ENCODE data around the gene PIP4K2C.
"Not testable (repeated sequence)": the region's sequence is repeated elsewhere in the genome, so short reads cannot be mapped to it uniquely, and the experiment has no call there.

PIP4K2C gene

GRCh38 chr12:57631566-57632072 is 40.6 kb downstream of the PIP4K2C start:
- H3K36me3 ChIP-seq (ENCODE audit: control insufficient read depth, insufficient read depth, low read length) = no peaks in the 10 kb centered on the region
- no peak overlapping the region for H3K9ac ChIP-seq (ENCODE audit: low read depth, low read length)
- H3K9me3 ChIP-seq (ENCODE audit: control insufficient read depth, insufficient read depth, low read length) = no peaks in the 10 kb centered on the region
- H3K27me3 ChIP-seq (ENCODE audit: control insufficient read depth, insufficient read depth, low read length) = peaks cover 85% of the 10 kb centered on the region
- no peak overlapping the region for H3K27ac ChIP-seq (ENCODE audit: low read depth, low read length)
- peaks cover 19% of the 10 kb centered on the region for H3K4me1 ChIP-seq (ENCODE audit: control insufficient read depth, insufficient read depth, low read length)
- peak overlapping the region; percentile 62 for H3K4me3 ChIP-seq (ENCODE audit: low read depth, low read length)

GRCh38 chr12:57632073-57632957 is 41.3 kb downstream of the PIP4K2C start:
- Histone ChIP-seq H3K4me3 (ENCODE audit: low read depth, low read length) (peak overlapping the region; percentile 62), H3K27ac (ENCODE audit: low read depth, low read length) (no peak overlapping the region), H3K4me1 (ENCODE audit: control insufficient read depth, insufficient read depth, low read length) (peaks cover 15% of the 10 kb centered on the region), H3K36me3 (ENCODE audit: control insufficient read depth, insufficient read depth, low read length) (no peaks in the 10 kb centered on the region), H3K9ac (ENCODE audit: low read depth, low read length) (no peak overlapping the region), H3K9me3 (ENCODE audit: control insufficient read depth, insufficient read depth, low read length) (no peaks in the 10 kb centered on the region), H3K27me3 (ENCODE audit: control insufficient read depth, insufficient read depth, low read length) (peaks cover 78% of the 10 kb centered on the region)

- Histone ChIP-seq H3K27ac (ENCODE audit: low read depth, low read length) (no peak within 1 kb of the TSS), H3K4me1 (ENCODE audit: control insufficient read depth, insufficient read depth, low read length) (peaks cover 8% of the 10 kb centered on the region), H3K36me3 (ENCODE audit: control insufficient read depth, insufficient read depth, low read length) (no peaks in the 10 kb centered on the region), H3K27me3 (ENCODE audit: control insufficient read depth, insufficient read depth, low read length) (peaks cover 70% of the 10 kb centered on the region), H3K9me3 (ENCODE audit: control insufficient read depth, insufficient read depth, low read length) (no peaks in the 10 kb centered on the region), H3K9ac (ENCODE audit: low read depth, low read length) (no peak within 1 kb of the TSS), H3K4me3 (ENCODE audit: low read depth, low read length) (peak within 1 kb of the TSS; percentile 62)
Measured at GRCh38 chr12:57632958-57633840, 42.2 kb downstream of the PIP4K2C start, which contains the start of gene B4GALNT1. Gene B4GALNT1 (minus strand): TSS chr12:57633201. CDS start chr12:57632132, 1,069 bp downstream.

- peaks cover 34% of the 10 kb centered on the region for H3K27me3 ChIP-seq (ENCODE audit: control insufficient read depth, insufficient read depth, low read length)
- H3K4me3 ChIP-seq (ENCODE audit: low read depth, low read length); H3K36me3 ChIP-seq (ENCODE audit: control insufficient read depth, insufficient read depth, low read length); H3K27ac ChIP-seq (ENCODE audit: low read depth, low read length); H3K9ac ChIP-seq (ENCODE audit: low read depth, low read length); H3K9me3 ChIP-seq (ENCODE audit: control insufficient read depth, insufficient read depth, low read length); H3K4me1 ChIP-seq (ENCODE audit: control insufficient read depth, insufficient read depth, low read length): not testable (repeated sequence)
Measured at GRCh38 chr12:57636731-57637130, 45.7 kb downstream of the PIP4K2C start.

GRCh38 chr12:57637364-57637763 is 46.4 kb downstream of the PIP4K2C start:
- Histone ChIP-seq H3K9me3 (ENCODE audit: control insufficient read depth, insufficient read depth, low read length) (peaks cover 3% of the 10 kb centered on the region; the same call in 1 of the 2 replicates), H3K4me1 (ENCODE audit: control insufficient read depth, insufficient read depth, low read length) (peaks cover 6% of the 10 kb centered on the region), H3K36me3 (ENCODE audit: control insufficient read depth, insufficient read depth, low read length) (no peaks in the 10 kb centered on the region), H3K27ac (ENCODE audit: low read depth, low read length) (no peak overlapping the region), H3K9ac (ENCODE audit: low read depth, low read length) (no peak overlapping the region), H3K27me3 (ENCODE audit: control insufficient read depth, insufficient read depth, low read length) (peaks cover 28% of the 10 kb centered on the region), H3K4me3 (ENCODE audit: low read depth, low read length) (no peak overlapping the region)

GRCh38 chr12:57638096-57638495 is 47.1 kb downstream of the PIP4K2C start:
- H3K4me3 ChIP-seq (ENCODE audit: low read depth, low read length) = no peak overlapping the region
- H3K9ac ChIP-seq (ENCODE audit: low read depth, low read length) = no peak overlapping the region
- H3K27me3 ChIP-seq (ENCODE audit: control insufficient read depth, insufficient read depth, low read length) = peaks cover 21% of the 10 kb centered on the region
- H3K9me3 ChIP-seq (ENCODE audit: control insufficient read depth, insufficient read depth, low read length) = peaks cover 4% of the 10 kb centered on the region; the same call in 1 of the 2 replicates
- no peak overlapping the region for H3K27ac ChIP-seq (ENCODE audit: low read depth, low read length)
- peaks cover 6% of the 10 kb centered on the region for H3K4me1 ChIP-seq (ENCODE audit: control insufficient read depth, insufficient read depth, low read length)
- H3K36me3 ChIP-seq (ENCODE audit: control insufficient read depth, insufficient read depth, low read length) = no peaks in the 10 kb centered on the region

- Histone ChIP-seq H3K9me3 (ENCODE audit: control insufficient read depth, insufficient read depth, low read length) (peaks cover 11% of the 10 kb centered on the region), H3K27me3 (ENCODE audit: control insufficient read depth, insufficient read depth, low read length) (no peaks in the 10 kb centered on the region), H3K4me3 (ENCODE audit: low read depth, low read length) (no peak overlapping the region), H3K27ac (ENCODE audit: low read depth, low read length) (no peak overlapping the region), H3K4me1 (ENCODE audit: control insufficient read depth, insufficient read depth, low read length) (peaks cover 6% of the 10 kb centered on the region), H3K36me3 (ENCODE audit: control insufficient read depth, insufficient read depth, low read length) (no peaks in the 10 kb centered on the region), H3K9ac (ENCODE audit: low read depth, low read length) (no peak overlapping the region)
Measured at GRCh38 chr12:57640175-57641042, 49.4 kb downstream of the PIP4K2C start.

- no peaks in the 10 kb centered on the region for H3K27me3 ChIP-seq (ENCODE audit: control insufficient read depth, insufficient read depth, low read length)
- H3K9ac ChIP-seq (ENCODE audit: low read depth, low read length) = no peak overlapping the region
- peaks cover 6% of the 10 kb centered on the region for H3K4me1 ChIP-seq (ENCODE audit: control insufficient read depth, insufficient read depth, low read length)
- no peak overlapping the region; the same call in 1 of the 2 replicates for H3K4me3 ChIP-seq (ENCODE audit: low read depth, low read length)
- no peaks in the 10 kb centered on the region for H3K36me3 ChIP-seq (ENCODE audit: control insufficient read depth, insufficient read depth, low read length)
- H3K27ac ChIP-seq (ENCODE audit: low read depth, low read length) = no peak overlapping the region
- peaks cover 18% of the 10 kb centered on the region for H3K9me3 ChIP-seq (ENCODE audit: control insufficient read depth, insufficient read depth, low read length)
Measured at GRCh38 chr12:57641699-57642442, 50.9 kb downstream of the PIP4K2C start.

GRCh38 chr12:57645990-57646658 is 55.1 kb downstream of the PIP4K2C start:
- not testable (repeated sequence) for H3K27me3 ChIP-seq (ENCODE audit: control insufficient read depth, insufficient read depth, low read length); H3K9ac ChIP-seq (ENCODE audit: low read depth, low read length); H3K36me3 ChIP-seq (ENCODE audit: control insufficient read depth, insufficient read depth, low read length); H3K4me1 ChIP-seq (ENCODE audit: control insufficient read depth, insufficient read depth, low read length); H3K27ac ChIP-seq (ENCODE audit: low read depth, low read length); H3K4me3 ChIP-seq (ENCODE audit: low read depth, low read length)
- peaks cover 18% of the 10 kb centered on the region for H3K9me3 ChIP-seq (ENCODE audit: control insufficient read depth, insufficient read depth, low read length)
